Endothelial cell of umbilical vein (primary cell): ENCODE measurements around the gene TSPAN4. TPM values are rescaled to one million over a fixed set of nuclear protein-coding genes. Genes with fewer than 3 reads are reported as not detected.

Source experiments
- BruUV-seq: library from RNA; stranded (reverse); fragments of 400-500 nt; replicated peaks from 2 replicates; lab custom pipeline; 2021; lab: Mats Ljungman, UMichigan
- CTCF ChIA-PET: fragments of 300-600, 350-600 bp; sonication (Branson Sonifier 250); formaldehyde crosslinking; loops from one replicate; lab custom pipeline; 2021; ENCODE audit warnings: antibody characterized with exemption, inconsistent platforms; lab: Charles Lee
- POLR2A ChIA-PET: fragments of 300-600, 350-600 bp; sonication (Branson Sonifier 250); formaldehyde crosslinking; loops from one replicate; lab custom pipeline; 2021; ENCODE audit warnings: antibody characterized with exemption, inconsistent platforms; lab: Charles Lee
- DNase-seq: peaks from one replicate; pipeline ENCODE4 v3.0.0-alpha.2; 2011; ENCODE audit warnings: low read depth, low spot score
- FAIRE-seq: peaks from 2 replicates; lab custom pipeline; 2011; peaks lifted over from hg19 to GRCh38; lab: Jason Lieb, UNC
- H2AFZ ChIP-seq: 2 replicates; pipeline ENCODE4 v1.6.0; 2012; ENCODE audit warnings: low read depth, low read length, control low read depth, inconsistent platforms
- H3K27ac ChIP-seq: 2 replicates; pipeline ENCODE4 v1.5.1; 2011; ENCODE audit warnings: low read depth, mild to moderate bottlenecking, control low read depth, low read length, moderate library complexity; ENCODE audit not compliant: insufficient read depth
- H3K27me3 ChIP-seq, 2 experiments: 2 replicates each; pipeline versions ENCODE4 v1.6.0 to v1.6.1; 2011; ENCODE audit warnings: low read length in 2 of 2, mixed read lengths in 1 of 2; ENCODE audit not compliant: control insufficient read depth in 2 of 2, insufficient read depth in 2 of 2
- H3K36me3 ChIP-seq, 2 experiments: 2 replicates in 1 of 2; 3 replicates in 1 of 2; pipeline ENCODE4 v1.5.1; 2011; ENCODE audit warnings: low read length in 2 of 2, mild to moderate bottlenecking in 1 of 2, moderate library complexity in 1 of 2; ENCODE audit not compliant: control insufficient read depth in 2 of 2, insufficient read depth in 2 of 2; ENCODE audit errors: extremely low read depth in 1 of 2
- H3K4me1 ChIP-seq: 3 replicates; pipeline ENCODE4 v1.5.1; 2011; ENCODE audit warnings: mild to moderate bottlenecking, low read length; ENCODE audit not compliant: control insufficient read depth, insufficient read depth; ENCODE audit errors: extremely low read depth
- H3K4me2 ChIP-seq: 2 replicates; pipeline ENCODE4 v1.6.1; 2011; ENCODE audit warnings: low read length, control low read depth, mixed read lengths; ENCODE audit not compliant: insufficient read depth
- H3K4me3 ChIP-seq, 3 experiments: fragments of 200-600 bp in 1 of 3; sonication (generic), shearing (Covaris generic) in 1 of 3; replicated peaks in 1 of 3; 2 replicates each; pipeline ENCODE4 v1.5.1; 2011 to 2016; ENCODE audit warnings: control low read depth in 3 of 3, low read length in 3 of 3, mild to moderate bottlenecking in 2 of 3, inconsistent platforms in 1 of 3, low read depth in 1 of 3, moderate library complexity in 1 of 3; ENCODE audit not compliant: insufficient read depth in 1 of 3
- H3K79me2 ChIP-seq: 2 replicates; pipeline ENCODE4 v1.6.0; 2012; ENCODE audit warnings: low read length, inconsistent platforms; ENCODE audit not compliant: control insufficient read depth, insufficient read depth
- H3K9ac ChIP-seq: replicated peaks from 2 replicates; pipeline ENCODE3; 2011; ENCODE audit warnings: low read length, control low read depth; ENCODE audit not compliant: insufficient read depth; ENCODE audit errors: extremely low read depth
- H3K9me1 ChIP-seq: replicated peaks from 3 replicates; pipeline ENCODE4 v1.6.0; 2011; ENCODE audit warnings: mild to moderate bottlenecking, low read length; ENCODE audit not compliant: control insufficient read depth, insufficient read depth; ENCODE audit errors: extremely low read depth
- H3K9me3 ChIP-seq: replicated peaks from 2 replicates; pipeline ENCODE4 v1.5.1; 2012; ENCODE audit warnings: low read length, inconsistent platforms; ENCODE audit not compliant: control insufficient read depth, insufficient read depth
- H4K20me1 ChIP-seq: replicated peaks from 2 replicates; pipeline ENCODE3; 2011; ENCODE audit warnings: mild to moderate bottlenecking, low read length; ENCODE audit not compliant: control insufficient read depth, insufficient read depth; ENCODE audit errors: extremely low read depth
- EZH2 ChIP-seq: IDR thresholded peaks from 2 replicates; pipeline ENCODE4 v1.6.1; 2012; ENCODE audit warnings: borderline replicate concordance, low read depth, mild to moderate bottlenecking, moderate library complexity, low read length, inconsistent platforms; ENCODE audit not compliant: severe bottlenecking
- FOS ChIP-seq: IDR thresholded peaks from 2 replicates; pipeline ENCODE4 v1.6.1; 2011; ENCODE audit warnings: mild to moderate bottlenecking, low read length, moderate library complexity, borderline replicate concordance; ENCODE audit not compliant: insufficient read depth
- GATA2 ChIP-seq: IDR thresholded peaks from 2 replicates; pipeline ENCODE4 v1.7.0; 2011; ENCODE audit warnings: low read depth, mild to moderate bottlenecking, moderate library complexity, mixed read lengths, low read length; ENCODE audit not compliant: insufficient read length, insufficient read depth
- JUN ChIP-seq: IDR thresholded peaks from 2 replicates; pipeline ENCODE4 v1.6.1; 2011; ENCODE audit warnings: borderline replicate concordance, low read depth; ENCODE audit not compliant: insufficient read length, insufficient read depth
- MYC ChIP-seq: IDR thresholded peaks from one replicate; pipeline ENCODE4 v1.6.1; 2011; ENCODE audit warnings: mild to moderate bottlenecking, low read depth, low read length
- POLR2A ChIP-seq: IDR thresholded peaks from 2 replicates; pipeline ENCODE4 v1.6.1; 2012; ENCODE audit warnings: low read depth, mild to moderate bottlenecking, control low read depth, low read length
- POLR2AphosphoS5 ChIP-seq: IDR thresholded peaks from 2 replicates; pipeline ENCODE4 v1.6.1; 2012; ENCODE audit warnings: low read depth, mild to moderate bottlenecking, control low read depth, low read length, moderate library complexity; ENCODE audit not compliant: insufficient read depth
- dilution Hi-C: fragments of 300-500 bp; cut with MboI; formaldehyde crosslinking; loops from one replicate; pipeline ENCODE4 v1.15.0; 2019; ENCODE audit warnings: low sequenced_read_pairs; ENCODE audit not compliant: extremely low pct_ligation_motif_present
- intact Hi-C: fragments of 100-400 bp; cut with micrococcal nuclease; formaldehyde crosslinking; loops from one replicate; pipeline ENCODE4 v1.10.0; 2022
- polyA plus RNA-seq, 4 experiments: library from polyadenylated mRNA; depleted of rRNA in 3 of 4; stranded (reverse) in 3 of 4; unstranded in 1 of 4; fragments of >200 nt; gene quantifications; 2 replicates each; pipeline versions ENCODE4 v1.2.1 to v1.2.3, GENCODE V29; 2011 to 2012; ENCODE audit warnings: missing spikeins in 1 of 4
- total RNA-seq: library from RNA; stranded (reverse); gene quantifications from 2 replicates; pipeline ENCODE4 v1.2.3, GENCODE V29; 2021
- TF ChIP-seq, protein P1 (sequence below): IDR thresholded peaks from 2 replicates; pipeline ENCODE4 v1.6.1; 2011; ENCODE audit not compliant: insufficient read depth, insufficient read length
- TF ChIP-seq, protein P2 (sequence below), 2 donors: IDR thresholded peaks; 1 replicate in 1 of 2; 2 replicates in 1 of 2; pipeline ENCODE4 v1.5.1; 2011; ENCODE audit warnings: low read length in 2 of 2, mild to moderate bottlenecking in 2 of 2, moderate library complexity in 2 of 2, control low read depth in 1 of 2, inconsistent platforms in 1 of 2, low read depth in 1 of 2; ENCODE audit not compliant: insufficient read depth in 1 of 2; ENCODE audit errors: extremely low read depth in 1 of 2

TSPAN4 gene
- total and polyA plus RNA-seq, 2 donors (not counting 3 experiments of a cell fraction or from before 2014, with no cell fraction given), result 114 to 199 TPM

DNA sequence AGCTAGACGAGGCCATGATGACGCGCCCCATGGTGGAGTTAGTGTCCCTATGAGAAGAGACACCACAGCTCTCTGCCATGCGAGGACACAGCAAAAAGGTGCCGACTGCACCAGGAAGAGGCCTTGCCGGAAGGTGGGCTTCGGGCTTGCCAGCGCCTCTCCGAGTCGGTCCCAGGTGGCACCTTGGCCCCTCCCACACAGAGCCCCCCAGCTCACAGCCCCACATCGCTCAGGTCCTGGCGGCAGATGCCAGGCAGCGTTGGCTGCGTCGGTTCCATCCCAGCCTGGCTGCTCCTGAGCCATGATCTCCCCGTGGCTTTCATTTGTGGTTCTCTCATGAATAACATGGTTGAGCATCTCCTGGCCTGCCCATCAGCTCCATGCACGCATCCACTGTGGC, 43.9 kb downstream of the TSPAN4 start:
- no TSS peak for BruUV-seq
- Histone ChIP-seq H2AFZ (no peak overlapping the region), H4K20me1 (no peaks in the 10 kb centered on the region), H3K9me1 (no peaks in the 10 kb centered on the region), H3K4me3 (no peak overlapping the region), H3K9me3 (no peaks in the 10 kb centered on the region), H3K4me2 (no peak overlapping the region), H3K36me3 (peaks cover 0 to 5% of the 10 kb centered on the region in 2 experiments), H3K4me1 (no peaks in the 10 kb centered on the region), H3K27ac (no peak overlapping the region), H3K79me2 (no peaks in the 10 kb centered on the region), H3K27me3 (no peaks in the 10 kb centered on the region), H3K9ac (no peak overlapping the region)
- dilution Hi-C loops (no loop called here), intact Hi-C loops (no loop called here)
- TF ChIP-seq, protein P1, sequence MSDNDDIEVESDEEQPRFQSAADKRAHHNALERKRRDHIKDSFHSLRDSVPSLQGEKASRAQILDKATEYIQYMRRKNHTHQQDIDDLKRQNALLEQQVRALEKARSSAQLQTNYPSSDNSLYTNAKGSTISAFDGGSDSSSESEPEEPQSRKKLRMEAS, result no peak
- TF ChIP-seq GATA2 (no peak), POLR2A (no peak), EZH2 (no peak), FOS (no peak), POLR2AphosphoS5 (no peak), MYC (no peak), JUN (no peak)
- TF ChIP-seq, protein P2, sequence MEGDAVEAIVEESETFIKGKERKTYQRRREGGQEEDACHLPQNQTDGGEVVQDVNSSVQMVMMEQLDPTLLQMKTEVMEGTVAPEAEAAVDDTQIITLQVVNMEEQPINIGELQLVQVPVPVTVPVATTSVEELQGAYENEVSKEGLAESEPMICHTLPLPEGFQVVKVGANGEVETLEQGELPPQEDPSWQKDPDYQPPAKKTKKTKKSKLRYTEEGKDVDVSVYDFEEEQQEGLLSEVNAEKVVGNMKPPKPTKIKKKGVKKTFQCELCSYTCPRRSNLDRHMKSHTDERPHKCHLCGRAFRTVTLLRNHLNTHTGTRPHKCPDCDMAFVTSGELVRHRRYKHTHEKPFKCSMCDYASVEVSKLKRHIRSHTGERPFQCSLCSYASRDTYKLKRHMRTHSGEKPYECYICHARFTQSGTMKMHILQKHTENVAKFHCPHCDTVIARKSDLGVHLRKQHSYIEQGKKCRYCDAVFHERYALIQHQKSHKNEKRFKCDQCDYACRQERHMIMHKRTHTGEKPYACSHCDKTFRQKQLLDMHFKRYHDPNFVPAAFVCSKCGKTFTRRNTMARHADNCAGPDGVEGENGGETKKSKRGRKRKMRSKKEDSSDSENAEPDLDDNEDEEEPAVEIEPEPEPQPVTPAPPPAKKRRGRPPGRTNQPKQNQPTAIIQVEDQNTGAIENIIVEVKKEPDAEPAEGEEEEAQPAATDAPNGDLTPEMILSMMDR (IDR thresholded peaks at IDR 0.05; ENCODE audit: extremely low read depth in 1 of 2, insufficient read depth in 1 of 2, low read depth in 1 of 2, low read length in 2 of 2), result no peak
- CTCF ChIA-PET, result no interaction called here
- DNase-seq (no peak), FAIRE-seq (no peak)
- POLR2A ChIA-PET, result no interaction called here
